GM18502 (cell line): ENCODE results near the gene GNGT2.

Experiments
- ATAC-seq: cut with Tn5 transposase; IDR thresholded peaks from one replicate; pipeline ENCODE4 v1.9.1; 2021; ENCODE audit warnings: mild to moderate bottlenecking; ENCODE audit not compliant: unreplicated experiment, poor library complexity

The GNGT2 gene

DNA sequence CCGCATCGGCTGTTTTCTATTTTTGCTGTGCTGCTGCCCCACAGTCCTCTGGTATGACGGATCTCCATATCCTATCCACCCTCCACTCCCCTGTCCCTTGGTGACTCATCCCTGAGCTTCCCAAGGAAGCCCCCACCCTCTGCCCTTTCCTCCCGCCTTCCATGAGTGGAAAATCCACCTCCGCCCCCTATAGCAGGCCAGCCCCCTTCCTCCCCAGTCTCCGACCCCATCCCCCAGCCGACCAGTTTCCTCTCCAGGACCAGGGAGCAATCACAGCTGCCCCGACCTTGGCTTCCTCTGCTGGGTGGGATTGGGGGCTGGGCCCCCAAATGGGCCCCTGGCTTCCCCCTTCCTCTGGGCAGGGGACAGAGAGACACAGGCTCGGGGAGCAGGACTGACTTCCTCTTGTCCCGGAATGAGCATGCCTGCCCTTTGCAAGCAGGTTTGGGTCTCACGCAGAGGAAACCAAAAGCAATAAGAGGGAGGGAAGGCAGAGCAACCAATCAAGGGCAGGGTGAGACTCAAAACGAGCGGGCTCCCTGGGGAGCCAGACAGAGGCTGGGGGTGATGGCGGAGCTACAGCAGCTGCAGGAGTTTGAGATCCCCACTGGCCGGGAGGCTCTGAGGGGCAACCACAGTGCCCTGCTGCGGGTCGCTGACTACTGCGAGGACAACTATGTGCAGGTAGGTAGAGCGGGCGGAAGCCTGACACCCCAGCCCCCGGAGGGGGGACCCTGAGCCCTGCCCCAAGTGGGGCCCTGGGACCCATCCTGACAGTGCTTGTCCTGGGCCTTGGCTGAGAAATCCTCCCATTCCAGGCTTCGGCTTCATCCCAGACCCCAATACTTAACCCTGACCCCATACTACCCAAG lies at the start of gene GNGT2, which contains the start of gene ABI3:
TSS of gene GNGT2 (minus strand) at position 417 of the 872 bp plus-strand sequence. CDS start 3,152 bp downstream, outside the sequence.
TSS of gene ABI3 (plus strand) at position 550 of the 872 bp plus-strand sequence. CDS start at position 568, 18 bp downstream.
- peak; percentile 78 for ATAC-seq

DNA sequence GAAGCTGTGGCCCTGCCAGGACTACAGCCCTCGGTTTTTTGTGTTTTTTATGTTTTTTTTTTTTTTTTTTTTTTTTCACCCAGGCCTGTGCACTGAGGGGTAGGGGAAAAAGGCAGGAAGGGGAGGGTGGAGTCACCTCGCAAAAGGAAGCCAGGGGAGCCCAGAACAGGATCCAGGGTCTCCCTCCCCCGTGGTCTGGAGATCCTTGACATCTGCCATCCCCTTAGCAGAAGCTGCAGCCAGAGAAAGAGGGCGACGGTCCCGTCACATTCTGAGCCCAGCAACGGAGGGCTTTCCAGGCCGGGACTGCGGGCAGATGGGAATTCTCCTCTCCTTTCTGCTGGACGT lies 49.3 kb upstream of the GNGT2 start:
- ATAC-seq = no peak

DNA sequence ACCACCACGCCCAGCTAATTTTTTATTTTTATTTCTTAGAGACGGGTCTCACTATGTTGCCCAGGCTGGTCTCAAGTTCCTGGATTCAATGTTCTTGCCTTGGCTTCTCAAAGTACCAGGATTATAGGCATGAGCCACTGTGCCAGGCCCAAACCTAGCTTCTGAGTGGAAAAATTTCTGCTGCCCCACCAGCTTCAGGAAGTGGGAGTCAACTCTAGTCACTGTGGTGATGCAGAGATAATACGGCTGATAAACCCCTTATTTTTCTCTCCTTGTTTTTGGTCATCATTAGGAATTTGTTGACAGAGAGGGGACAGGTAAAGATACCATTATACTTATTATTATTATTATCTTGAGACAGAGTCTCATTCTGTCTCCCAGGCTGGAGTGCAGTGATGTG lies 48.0 kb upstream of the GNGT2 start:
- no peak for ATAC-seq

DNA sequence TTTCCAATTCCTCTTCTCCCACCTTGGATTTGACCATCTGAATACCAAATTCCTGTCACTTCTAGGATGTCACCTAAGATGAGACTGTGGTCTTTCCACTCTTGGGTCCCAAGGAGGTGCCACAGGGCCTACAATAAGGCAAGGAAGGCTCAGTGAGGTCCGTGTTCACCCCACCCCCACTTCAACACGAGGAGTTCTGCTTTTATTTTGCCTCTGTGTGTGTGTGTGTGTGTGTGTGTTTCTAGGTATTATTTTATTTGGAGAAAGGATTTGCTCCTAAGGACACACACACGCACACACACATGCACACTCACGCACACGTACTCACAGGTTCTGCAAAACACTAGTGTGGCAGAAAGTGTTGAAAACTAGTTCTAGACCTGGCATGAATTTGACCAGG lies 44.8 kb upstream of the GNGT2 start:
- ATAC-seq = no peak

DNA sequence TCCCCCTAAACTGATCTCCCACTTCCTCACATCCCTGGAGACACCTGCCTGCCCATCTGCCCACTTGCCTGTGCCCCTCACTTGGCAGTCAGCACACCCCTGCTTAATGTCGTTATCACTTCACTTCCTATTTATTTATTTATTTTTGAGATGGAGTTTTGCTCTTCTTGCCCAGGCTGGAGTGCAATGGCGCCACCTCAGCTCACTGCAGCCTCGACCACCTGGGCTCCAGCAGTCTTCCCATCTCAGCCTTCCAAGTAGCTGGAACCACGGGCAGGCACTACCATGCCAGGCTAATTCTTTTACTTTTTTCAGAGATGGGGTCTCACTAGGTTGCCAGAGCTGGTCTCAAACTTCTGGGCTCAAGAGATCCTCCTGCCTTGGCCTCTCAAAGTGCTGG lies 43.7 kb upstream of the GNGT2 start:
- no peak for ATAC-seq

DNA sequence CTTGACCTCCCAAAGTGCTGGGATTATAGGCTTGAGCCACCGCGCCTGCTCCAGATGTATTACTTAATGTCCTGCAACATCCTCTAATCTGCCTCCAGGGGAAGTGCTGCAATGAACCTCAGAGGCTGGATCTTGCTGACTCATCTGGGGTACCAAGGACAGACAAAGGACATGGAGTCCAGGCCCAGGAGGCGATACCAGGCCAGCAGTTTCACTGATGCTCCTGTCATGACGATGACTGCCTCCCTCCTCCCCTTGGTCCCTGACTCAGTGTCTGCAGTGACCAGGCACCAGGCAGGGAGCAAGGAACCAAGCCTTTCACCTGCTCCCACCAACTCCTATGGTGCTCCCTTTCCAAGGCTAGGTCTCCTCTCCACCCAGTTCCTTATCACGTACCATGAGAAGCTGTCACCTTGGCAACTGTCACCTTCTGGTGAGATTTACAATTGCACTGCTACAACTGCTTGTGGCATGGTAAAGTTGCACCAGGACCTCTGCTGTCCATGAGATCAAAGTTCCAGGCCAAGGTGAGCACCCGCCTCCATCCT lies 41.8 kb upstream of the GNGT2 start:
- no peak for ATAC-seq

DNA sequence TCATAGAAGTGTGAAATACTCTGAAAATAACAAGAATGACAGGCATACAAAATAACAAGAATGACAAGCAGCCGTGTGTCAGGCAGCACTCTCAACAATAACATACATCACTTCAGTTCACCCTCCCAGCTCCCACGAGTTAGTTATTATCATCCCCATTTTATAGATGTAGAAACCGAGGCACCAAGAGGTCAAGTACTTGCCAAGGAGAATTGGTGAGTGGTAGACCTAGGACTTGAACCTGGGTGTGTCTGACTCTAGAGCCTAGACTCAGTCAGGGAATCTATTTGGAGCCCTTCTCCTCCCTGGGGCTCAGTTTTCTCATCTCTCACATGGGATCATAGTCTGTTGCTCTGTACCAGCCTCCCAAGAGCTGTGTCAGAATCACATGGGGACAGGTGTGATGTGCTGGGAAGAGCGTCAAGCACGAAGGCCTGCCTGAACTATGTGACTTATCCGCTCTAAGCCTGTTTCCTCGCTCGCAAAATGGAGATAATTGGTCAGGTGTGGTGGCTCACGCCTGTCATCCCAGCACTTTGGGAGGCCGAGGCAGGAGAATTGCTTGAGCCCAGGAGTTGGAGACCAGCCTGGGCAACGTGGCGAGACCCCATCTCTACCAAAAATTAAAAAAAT lies 39.6 kb upstream of the GNGT2 start:
- ATAC-seq = no peak

DNA sequence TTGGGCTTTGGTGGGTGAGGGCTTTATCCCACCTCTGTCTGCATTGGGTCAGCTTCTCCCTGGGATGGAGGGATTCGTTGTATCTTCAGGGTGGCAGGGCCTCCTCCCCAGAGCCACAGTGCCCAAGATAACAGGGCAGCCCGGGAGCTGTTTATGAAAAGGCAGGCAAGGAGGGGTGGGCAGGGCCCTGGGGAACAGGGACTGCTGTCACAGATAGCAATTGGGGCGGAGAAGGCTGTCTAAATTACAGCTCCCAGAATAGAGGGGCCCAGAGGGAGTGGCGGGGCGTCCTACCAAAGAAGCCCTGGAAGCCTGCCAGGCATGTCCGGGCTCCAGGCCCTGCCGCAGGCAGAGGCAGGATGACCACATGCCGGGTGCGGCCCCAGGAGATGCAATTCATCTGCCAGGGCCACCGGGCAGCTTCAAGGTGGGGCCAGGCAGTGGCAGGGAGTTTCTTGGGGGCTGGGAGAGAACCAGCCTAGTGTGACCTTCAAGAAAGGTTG lies 39.0 kb upstream of the GNGT2 start:
- no peak for ATAC-seq

DNA sequence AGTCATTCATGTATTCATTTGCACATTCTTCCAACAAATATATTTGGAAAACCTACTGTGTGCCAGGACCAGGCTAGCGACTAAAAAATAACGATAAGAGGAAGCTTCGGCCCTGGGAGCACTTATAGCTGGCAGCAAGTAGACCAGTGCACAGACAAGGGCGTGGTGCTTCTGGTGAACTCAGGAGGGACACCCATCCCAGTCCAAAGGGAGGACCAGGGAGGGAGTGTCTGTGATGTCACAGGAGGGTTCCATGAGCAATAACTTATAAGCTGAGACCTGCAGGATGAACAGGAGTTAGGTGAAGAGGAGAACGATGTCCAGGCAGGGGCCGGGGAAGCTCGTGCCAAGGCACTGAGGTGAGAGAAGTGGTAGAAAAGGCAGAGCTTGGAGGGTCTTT lies 37.6 kb upstream of the GNGT2 start:
- no peak for ATAC-seq

DNA sequence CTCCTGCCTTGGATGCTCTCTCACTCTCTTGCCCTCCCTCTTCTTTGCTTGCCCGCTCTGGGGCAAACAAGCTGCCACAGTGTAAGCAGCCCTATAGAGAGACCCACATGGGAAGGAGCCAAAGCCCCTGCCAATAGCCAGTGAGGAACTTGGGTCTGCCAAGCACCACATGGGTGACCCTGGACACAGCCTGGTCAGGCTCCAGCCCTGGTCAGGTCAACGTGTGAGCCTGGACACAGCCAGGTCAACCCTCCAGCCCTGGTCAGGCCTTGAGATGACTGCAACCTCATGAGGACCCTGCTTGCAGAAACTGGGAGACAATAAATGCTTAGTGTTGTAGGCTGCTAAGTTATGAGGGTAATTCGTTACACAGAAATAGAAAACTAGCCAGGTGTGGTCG lies 34.5 kb upstream of the GNGT2 start:
- ATAC-seq = no peak

DNA sequence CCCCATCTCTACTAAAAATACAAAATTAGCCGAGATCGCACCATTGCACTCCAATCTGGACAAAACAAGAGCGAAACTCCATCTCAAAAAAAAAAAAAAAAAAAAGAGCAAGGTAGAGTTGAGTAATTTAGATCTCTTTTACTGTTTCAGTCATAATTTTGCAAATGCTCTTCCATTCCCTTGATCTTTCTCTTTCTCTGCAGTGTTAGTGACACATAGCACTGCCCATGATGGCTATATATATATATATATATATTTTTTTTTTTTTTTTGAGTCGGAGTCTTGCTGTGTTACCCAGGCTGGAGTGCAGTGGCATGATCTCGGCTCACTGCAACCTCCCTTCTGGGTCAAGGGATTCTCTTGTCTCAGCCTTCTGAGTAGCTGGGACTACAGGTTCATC lies 32.4 kb upstream of the GNGT2 start:
- no peak for ATAC-seq

DNA sequence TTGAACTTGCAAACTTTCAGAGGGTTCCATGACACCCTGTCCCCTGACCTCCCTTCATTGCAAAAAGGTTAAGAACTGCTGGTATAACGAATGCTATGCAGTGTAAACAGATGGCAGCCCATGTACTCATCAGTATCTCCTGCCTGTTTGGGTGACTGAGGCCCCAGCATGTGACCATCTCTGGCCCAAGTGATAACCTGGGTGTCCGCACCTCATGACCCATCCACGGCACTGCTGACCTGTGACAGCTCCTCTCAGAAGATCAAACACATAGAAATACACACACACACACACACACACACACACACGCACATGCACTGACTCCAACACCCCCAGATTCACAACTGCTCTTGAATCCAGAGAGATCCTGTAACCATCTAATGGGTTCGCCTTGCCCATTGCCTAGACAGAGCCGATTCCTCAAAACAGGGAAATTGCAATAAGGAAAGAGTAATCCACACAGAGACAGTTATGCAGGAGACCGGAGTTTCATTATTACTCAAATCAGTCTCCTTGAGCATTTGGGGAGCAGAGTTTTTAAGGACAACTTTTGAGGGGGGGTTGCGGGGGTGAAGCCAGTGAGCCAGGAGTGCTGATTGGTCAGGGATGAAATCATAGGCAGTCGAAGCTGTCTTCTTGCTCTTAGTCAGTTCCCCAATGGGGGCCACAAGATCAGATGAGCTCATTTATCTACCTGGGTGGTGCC lies 31.5 kb upstream of the GNGT2 start:
- no peak for ATAC-seq

DNA sequence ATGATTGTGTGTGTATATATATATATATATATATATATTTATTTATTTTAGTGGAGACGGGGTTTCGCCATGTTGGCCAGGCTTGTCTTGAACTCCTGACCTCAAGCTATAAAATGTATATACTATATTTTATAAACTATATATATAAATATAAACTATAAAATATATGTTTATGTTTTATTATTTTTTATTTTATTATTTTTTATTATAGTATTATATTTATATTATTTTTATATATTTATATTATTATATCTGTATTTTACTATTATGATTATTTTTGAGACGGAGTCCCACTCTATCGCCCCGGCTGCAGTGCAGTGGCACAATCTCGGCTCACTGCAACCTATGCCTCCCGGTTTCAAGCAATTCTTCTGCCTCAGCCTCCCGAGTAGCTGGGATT lies 30.7 kb upstream of the GNGT2 start:
- ATAC-seq = no peak

DNA sequence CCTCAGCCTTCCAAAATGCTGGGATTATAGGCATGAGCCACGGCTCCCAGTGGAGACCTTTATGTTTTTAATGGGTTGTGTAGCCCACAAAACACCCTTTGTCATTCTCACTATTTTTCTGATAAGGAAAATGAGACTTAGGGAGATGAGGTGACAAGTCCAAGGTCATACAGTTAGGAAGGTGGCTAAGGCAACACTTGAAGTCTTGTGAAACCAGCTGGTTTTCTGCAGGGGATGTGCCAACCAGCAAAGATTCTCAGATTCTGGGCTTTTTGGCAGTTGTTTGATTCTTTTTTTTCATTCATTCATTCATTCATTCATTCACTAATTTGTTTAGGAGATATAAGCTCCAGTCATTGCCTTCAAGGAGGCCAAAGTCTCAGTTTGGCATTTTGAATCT lies 30.2 kb upstream of the GNGT2 start:
- ATAC-seq = no peak

DNA sequence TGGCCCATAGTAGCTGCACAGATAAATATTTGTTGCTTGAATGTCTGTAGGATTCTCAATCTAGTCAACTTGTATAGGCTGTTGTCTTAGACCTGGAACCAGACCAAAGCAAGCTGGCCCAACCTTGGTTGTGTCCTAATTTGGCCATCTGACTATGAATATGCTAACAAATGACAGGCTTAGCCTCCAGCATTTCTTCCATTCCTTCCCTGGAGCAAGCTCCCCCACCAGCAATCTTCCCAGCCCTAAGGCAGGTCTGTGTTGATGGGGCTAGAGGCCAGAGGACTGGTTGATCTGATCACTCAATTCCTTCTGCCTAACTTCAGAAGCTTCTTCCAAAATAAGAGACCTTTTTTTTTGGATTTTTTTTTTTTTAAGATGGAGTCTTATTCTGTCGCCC lies 29.6 kb upstream of the GNGT2 start:
- no peak for ATAC-seq

DNA sequence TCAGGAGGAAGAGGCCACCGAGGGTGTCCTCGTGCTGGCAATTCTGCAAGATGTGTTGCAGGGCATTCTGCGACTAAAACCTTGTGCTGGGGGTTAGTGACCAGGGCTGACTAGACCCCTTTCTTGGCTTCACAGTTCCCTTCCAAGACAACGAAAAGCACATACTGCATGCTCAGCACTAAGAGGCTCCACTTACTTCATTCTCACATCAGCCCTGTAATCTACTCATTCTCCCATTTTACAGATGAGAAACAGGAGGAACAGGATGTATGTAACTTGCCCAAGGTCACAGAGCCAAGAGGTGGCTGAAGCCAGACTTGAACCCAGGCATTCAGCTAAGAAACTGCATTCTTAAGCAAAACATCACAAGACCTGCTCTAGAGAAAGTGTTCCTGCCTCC lies 25.5 kb upstream of the GNGT2 start:
- no peak for ATAC-seq

DNA sequence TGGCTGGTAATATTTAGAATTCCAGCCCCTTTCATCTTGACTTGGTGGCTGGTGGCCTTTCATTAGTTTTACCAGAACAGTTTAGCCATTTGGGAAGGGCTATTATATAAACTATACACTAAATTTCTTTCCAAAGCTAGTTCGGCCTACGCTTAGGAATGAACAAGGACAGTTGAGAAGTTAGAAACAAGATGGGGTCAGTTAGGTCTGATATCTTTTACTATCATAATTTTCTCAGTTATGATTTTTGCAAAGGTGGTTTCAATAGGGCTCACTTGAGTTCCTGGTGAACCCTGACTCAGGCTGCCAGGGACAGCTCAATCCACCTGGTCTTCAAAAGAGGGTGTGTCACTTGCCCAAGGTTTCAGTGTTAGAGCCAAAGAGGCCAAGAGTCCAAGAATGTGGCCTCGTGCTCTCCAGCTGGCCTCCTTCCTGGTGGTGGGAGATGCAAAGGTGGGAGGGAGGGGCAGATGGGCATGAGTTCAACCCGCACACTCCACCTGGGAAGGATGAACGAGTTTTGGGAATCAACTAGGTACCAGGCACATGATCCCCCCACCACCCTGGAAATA lies 24.2 kb upstream of the GNGT2 start:
- ATAC-seq = no peak

DNA sequence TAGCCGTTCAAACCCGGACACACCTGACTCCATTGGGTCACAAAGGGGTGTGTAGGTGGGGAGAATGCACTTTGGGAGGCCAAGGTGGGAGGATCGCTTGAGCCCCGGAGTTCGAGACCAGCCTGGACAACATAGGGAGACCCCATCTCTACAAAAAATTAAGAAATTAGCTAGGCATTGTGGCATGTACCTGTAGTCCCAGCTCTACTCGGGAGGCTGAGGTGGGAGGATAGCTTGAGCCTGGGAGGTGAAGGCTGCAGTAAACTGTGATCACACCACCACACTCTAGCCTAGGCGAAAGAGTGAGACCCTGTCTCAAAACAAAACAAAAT lies 21.2 kb upstream of the GNGT2 start:
- ATAC-seq = no peak

DNA sequence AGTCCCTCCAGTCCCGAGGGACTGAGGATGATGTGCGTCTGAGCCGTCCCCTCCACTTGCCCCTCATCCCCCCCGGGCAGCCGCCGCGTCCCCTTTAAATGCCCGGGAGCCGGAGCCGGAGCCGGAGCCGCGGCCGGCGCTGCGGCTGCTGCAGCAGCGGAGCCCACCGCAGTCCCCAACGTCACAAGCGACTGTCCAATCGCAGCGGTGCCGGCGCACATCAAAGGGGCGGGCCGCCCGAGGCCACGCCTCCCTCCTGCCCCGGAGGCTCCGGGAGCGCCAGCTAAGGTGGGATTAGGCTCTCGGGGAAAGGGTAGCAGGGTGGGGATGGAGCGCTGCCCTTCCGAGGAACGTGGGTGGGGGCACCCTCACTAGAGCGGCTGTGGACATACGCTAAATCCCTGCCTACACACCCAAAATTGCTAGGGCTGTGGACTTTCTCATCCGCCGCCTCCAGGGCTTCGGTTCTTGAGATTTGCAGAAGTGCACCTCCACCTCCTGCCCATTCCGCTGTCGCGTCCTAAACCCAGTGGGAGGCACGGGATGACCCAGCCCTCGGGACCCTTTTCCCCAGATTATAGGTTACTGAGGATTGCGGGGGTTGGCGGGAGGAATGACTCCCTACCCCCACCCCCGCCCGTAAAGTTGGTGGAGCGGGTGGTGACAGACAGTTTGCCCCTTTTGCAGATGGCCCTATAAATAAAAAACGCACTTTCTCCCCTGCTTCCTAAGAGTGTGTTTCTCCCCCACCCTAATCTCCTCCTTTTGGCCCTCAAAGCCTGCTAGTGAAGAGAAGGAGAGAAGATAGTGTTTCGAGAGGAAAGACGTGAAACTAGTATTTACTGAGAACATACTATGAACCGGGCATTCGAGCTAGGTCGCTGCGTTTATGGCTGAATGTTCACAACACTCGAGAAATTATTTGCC lies 20.5 kb upstream of the GNGT2 start, which contains the start of gene PHOSPHO1:
TSS of gene PHOSPHO1 (minus strand) at position 152 of the 927 bp plus-strand sequence. CDS start 4,096 bp downstream, outside the sequence.
- ATAC-seq = peak; percentile 93
